ENCODE data around the gene TIMM44.

TIMM44 gene

GRCh38 chr19:7877249-7877836, 66.1 kb downstream of the TIMM44 start:
- DNase-seq (ENCODE audit: low spot score) (no peak), FAIRE-seq (no peak)

All from urothelium cell line (cell line).